Astrocyte (in vitro differentiated cells and primary cell): ENCODE measurements around the gene PRDM2. TPM values are rescaled to one million over a fixed set of nuclear protein-coding genes. Genes with fewer than 3 reads are reported as not detected.

Source experiments
- DNase-seq: peaks from one replicate; pipeline ENCODE4 v3.0.0-alpha.2; 2010; ENCODE audit warnings: low read depth
- FAIRE-seq: peaks from 2 replicates; lab custom pipeline; 2011; peaks lifted over from hg19 to GRCh38; lab: Jason Lieb, UNC
- H2AFZ ChIP-seq: 2 replicates; pipeline ENCODE4 v1.6.0; 2012; ENCODE audit warnings: low read depth, low read length, inconsistent platforms
- H3K27ac ChIP-seq: 2 replicates; pipeline ENCODE4 v1.5.1; 2011; ENCODE audit warnings: low read depth, low read length, inconsistent platforms
- H3K27me3 ChIP-seq: 2 replicates; pipeline ENCODE4 v1.6.0; 2011; ENCODE audit warnings: low read length, inconsistent platforms; ENCODE audit not compliant: insufficient read depth
- H3K36me3 ChIP-seq: 2 replicates; pipeline ENCODE4 v1.5.1; 2011; ENCODE audit warnings: low read length, inconsistent platforms; ENCODE audit not compliant: insufficient read depth
- H3K4me1 ChIP-seq: 2 replicates; pipeline ENCODE4 v1.5.1; 2011; ENCODE audit warnings: low read length, inconsistent platforms; ENCODE audit not compliant: insufficient read depth
- H3K4me2 ChIP-seq: 2 replicates; pipeline ENCODE4 v1.6.0; 2012; ENCODE audit warnings: low read length, inconsistent platforms
- H3K4me3 ChIP-seq: 2 replicates; pipeline ENCODE4 v1.5.1; 2011; ENCODE audit warnings: low read depth, mild to moderate bottlenecking, low read length, inconsistent platforms; ENCODE audit not compliant: insufficient read depth
- H3K79me2 ChIP-seq: 2 replicates; pipeline ENCODE4 v1.6.0; 2012; ENCODE audit warnings: mild to moderate bottlenecking, low read length, inconsistent platforms; ENCODE audit not compliant: insufficient read depth
- H3K9ac ChIP-seq: 2 replicates; pipeline ENCODE4 v1.6.0; 2012; ENCODE audit warnings: mild to moderate bottlenecking, low read length, inconsistent platforms
- H3K9me3 ChIP-seq: 2 replicates; pipeline ENCODE4 v1.5.1; 2012; ENCODE audit warnings: low read depth, mild to moderate bottlenecking, low read length, inconsistent platforms; ENCODE audit not compliant: insufficient read depth
- H4K20me1 ChIP-seq: 2 replicates; pipeline ENCODE4 v1.6.0; 2012; ENCODE audit warnings: low read length, inconsistent platforms; ENCODE audit not compliant: insufficient read depth
- H3K27ac Mint-ChIP-seq: one replicate; pipeline ENCODE4 v1.8.0; 2021; ENCODE audit warnings: mild to moderate bottlenecking, mixed read lengths; ENCODE audit not compliant: unreplicated experiment
- H3K27me3 Mint-ChIP-seq: one replicate; pipeline ENCODE4 v1.8.0; 2021; ENCODE audit warnings: low read depth, mixed read lengths; ENCODE audit not compliant: unreplicated experiment
- H3K36me3 Mint-ChIP-seq: one replicate; pipeline ENCODE4 v1.8.0; 2021; ENCODE audit warnings: low read depth, mixed read lengths; ENCODE audit not compliant: unreplicated experiment
- H3K4me1 Mint-ChIP-seq: one replicate; pipeline ENCODE4 v1.8.0; 2021; ENCODE audit warnings: low read depth, mixed read lengths; ENCODE audit not compliant: unreplicated experiment
- H3K4me3 Mint-ChIP-seq: one replicate; pipeline ENCODE4 v1.8.0; 2021; ENCODE audit warnings: mild to moderate bottlenecking, moderate library complexity, mixed read lengths; ENCODE audit not compliant: unreplicated experiment
- H3K9me3 Mint-ChIP-seq: one replicate; pipeline ENCODE4 v1.8.0; 2021; ENCODE audit warnings: mild to moderate bottlenecking, mixed read lengths; ENCODE audit not compliant: unreplicated experiment
- CTCF ChIP-seq: IDR thresholded peaks from 2 replicates; pipeline ENCODE4 v1.5.1; 2011; ENCODE audit warnings: low read depth, mild to moderate bottlenecking, inconsistent platforms, low read length, moderate library complexity; ENCODE audit not compliant: insufficient read depth
- EZH2 ChIP-seq: IDR thresholded peaks from 2 replicates; pipeline ENCODE4 v1.6.1; 2012; ENCODE audit warnings: mild to moderate bottlenecking, low read length, inconsistent platforms; ENCODE audit not compliant: insufficient read depth
- total RNA-seq: library from RNA; stranded (reverse); gene quantifications from 2 replicates; pipeline ENCODE4 v1.2.1, GENCODE V29; 2021

PRDM2 gene
- total RNA-seq, 1 donor from 2014 or later, result 49.0 TPM

GRCh38 chr1:13784971-13785370, 85.0 kb downstream of the PRDM2 start:
- Mint-ChIP-seq H3K9me3 (no peaks in the 10 kb centered on the region), H3K27ac (peak overlapping the region; percentile 15), H3K4me1 (peaks cover 39% of the 10 kb centered on the region), H3K36me3 (peaks cover 25% of the 10 kb centered on the region), H3K27me3 (no peaks in the 10 kb centered on the region), H3K4me3 (no peak overlapping the region)
- Histone ChIP-seq H2AFZ (no peak overlapping the region), H3K9ac (no peak overlapping the region), H3K9me3 (no peaks in the 10 kb centered on the region), H4K20me1 (peaks cover 94% of the 10 kb centered on the region), H3K79me2 (peaks cover 87% of the 10 kb centered on the region), H3K4me1 (peaks cover 18% of the 10 kb centered on the region), H3K4me3 (no peak overlapping the region), H3K27me3 (no peaks in the 10 kb centered on the region), H3K36me3 (peaks cover 15% of the 10 kb centered on the region), H3K27ac (no peak overlapping the region), H3K4me2 (no peak overlapping the region)
- DNase-seq (no peak), FAIRE-seq (peak; percentile 5)
- TF ChIP-seq EZH2 (no peak), CTCF (no peak)

- H3K9ac ChIP-seq, result no peak overlapping the region
- H3K36me3 ChIP-seq, result peaks cover 10% of the 10 kb centered on the region
- no peak overlapping the region for H2AFZ ChIP-seq
- H3K9me3 ChIP-seq, result no peaks in the 10 kb centered on the region
- no peaks in the 10 kb centered on the region for H3K27me3 Mint-ChIP-seq
- H3K4me2 ChIP-seq, result no peak overlapping the region
- peaks cover 17% of the 10 kb centered on the region for H3K4me1 ChIP-seq
- DNase-seq (no peak), FAIRE-seq (no peak)
- H3K4me1 Mint-ChIP-seq, result peaks cover 38% of the 10 kb centered on the region
- TF ChIP-seq CTCF (no peak), EZH2 (no peak)
- no peaks in the 10 kb centered on the region for H3K27me3 ChIP-seq
- H3K36me3 Mint-ChIP-seq, result peaks cover 24% of the 10 kb centered on the region
- H4K20me1 ChIP-seq, result peaks cover 93% of the 10 kb centered on the region
- no peak overlapping the region for H3K4me3 ChIP-seq
- no peaks in the 10 kb centered on the region for H3K9me3 Mint-ChIP-seq
- no peak overlapping the region for H3K27ac ChIP-seq
- no peak overlapping the region for H3K27ac Mint-ChIP-seq
- peaks cover 95% of the 10 kb centered on the region for H3K79me2 ChIP-seq
- no peak overlapping the region for H3K4me3 Mint-ChIP-seq
Observed at GRCh38 chr1:13786541-13786940, 86.6 kb downstream of the PRDM2 start.

GRCh38 chr1:13788795-13789194, 88.8 kb downstream of the PRDM2 start:
- peaks cover 12% of the 10 kb centered on the region for H3K4me1 ChIP-seq
- H3K4me2 ChIP-seq, result no peak overlapping the region
- Mint-ChIP-seq H3K27me3 (no peaks in the 10 kb centered on the region), H3K4me1 (peaks cover 32% of the 10 kb centered on the region), H3K36me3 (peaks cover 20% of the 10 kb centered on the region), H3K27ac (no peak overlapping the region), H3K4me3 (no peak overlapping the region), H3K9me3 (no peaks in the 10 kb centered on the region)
- H3K27me3 ChIP-seq, result no peaks in the 10 kb centered on the region
- peaks cover 90% of the 10 kb centered on the region for H4K20me1 ChIP-seq
- no peak overlapping the region for H3K27ac ChIP-seq
- no peak overlapping the region for H2AFZ ChIP-seq
- H3K79me2 ChIP-seq, result peaks cover 92% of the 10 kb centered on the region
- FAIRE-seq (no peak), DNase-seq (no peak)
- no peak for TF ChIP-seq EZH2
- no peak for TF ChIP-seq CTCF
- H3K4me3 ChIP-seq, result no peak overlapping the region
- H3K9ac ChIP-seq, result no peak overlapping the region
- no peaks in the 10 kb centered on the region for H3K9me3 ChIP-seq
- H3K36me3 ChIP-seq, result peaks cover 10% of the 10 kb centered on the region
